BJ (cell line): ENCODE data around the gene ITPRIPL2. TPM values are rescaled to one million over a fixed set of nuclear protein-coding genes. Genes with fewer than 3 reads are reported as not detected.

Experiments used
- CTCF ChIA-PET: fragments of 350-600 bp; formaldehyde crosslinking; extraction: SDS; loops from one replicate; lab custom pipeline; 2021; ENCODE audit warnings: antibody characterized with exemption, inconsistent platforms; lab: Yijun Ruan, JAX
- POLR2A ChIA-PET: fragments of 300-600 bp; sonication (Branson Sonifier 250); formaldehyde crosslinking; extraction: SDS; loops from one replicate; lab custom pipeline; 2021; ENCODE audit warnings: antibody characterized with exemption; lab: Charles Lee
- DNase-seq: peaks from one replicate; pipeline ENCODE4 v3.0.0-alpha.2; 2011; ENCODE audit warnings: low read depth
- H3K27me3 ChIP-seq: 2 replicates; pipeline ENCODE4 v1.6.0; 2011; ENCODE audit warnings: low read length; ENCODE audit not compliant: control insufficient read depth, insufficient read depth
- H3K36me3 ChIP-seq: 2 replicates; pipeline ENCODE4 v1.5.1; 2011; ENCODE audit warnings: low read length; ENCODE audit not compliant: control insufficient read depth, insufficient read depth
- H3K4me3 ChIP-seq: 2 replicates; pipeline ENCODE4 v1.5.1; 2011; ENCODE audit warnings: low read depth, mild to moderate bottlenecking, control low read depth, low read length
- polyA plus RNA-seq: library from polyadenylated mRNA; depleted of rRNA; stranded (reverse); fragments of >200 nt; gene quantifications from 2 replicates; pipeline ENCODE4 v1.2.3, GENCODE V29; 2011
- TF ChIP-seq, protein P1 (sequence below): IDR thresholded peaks from 2 replicates; pipeline ENCODE4 v1.5.1; 2011; ENCODE audit warnings: low read depth, mild to moderate bottlenecking, control low read depth, inconsistent platforms, low read length, moderate library complexity; ENCODE audit not compliant: insufficient read depth

ITPRIPL2 gene
- polyA plus RNA-seq, 1 experiment, result 14.9 TPM

DNA sequence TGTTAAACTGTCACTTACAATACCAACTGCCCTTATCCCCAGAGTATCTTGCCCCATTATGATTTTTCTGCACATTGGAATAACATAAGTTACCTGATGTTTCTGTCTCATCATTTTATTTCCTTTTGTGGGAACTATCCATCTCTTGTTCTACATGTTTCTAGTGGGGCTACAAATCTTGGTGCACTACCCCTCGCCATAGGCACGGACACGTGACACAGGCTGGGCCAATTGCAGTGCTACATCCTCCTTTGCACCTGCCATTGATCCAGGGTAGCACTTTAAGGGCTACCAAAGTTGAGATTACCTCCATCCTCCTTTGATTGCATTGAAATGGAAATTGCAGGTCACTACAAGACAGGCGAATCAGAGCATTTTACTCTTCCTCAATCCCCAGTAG, 40.1 kb downstream of the ITPRIPL2 start:
- TF ChIP-seq, protein P1, sequence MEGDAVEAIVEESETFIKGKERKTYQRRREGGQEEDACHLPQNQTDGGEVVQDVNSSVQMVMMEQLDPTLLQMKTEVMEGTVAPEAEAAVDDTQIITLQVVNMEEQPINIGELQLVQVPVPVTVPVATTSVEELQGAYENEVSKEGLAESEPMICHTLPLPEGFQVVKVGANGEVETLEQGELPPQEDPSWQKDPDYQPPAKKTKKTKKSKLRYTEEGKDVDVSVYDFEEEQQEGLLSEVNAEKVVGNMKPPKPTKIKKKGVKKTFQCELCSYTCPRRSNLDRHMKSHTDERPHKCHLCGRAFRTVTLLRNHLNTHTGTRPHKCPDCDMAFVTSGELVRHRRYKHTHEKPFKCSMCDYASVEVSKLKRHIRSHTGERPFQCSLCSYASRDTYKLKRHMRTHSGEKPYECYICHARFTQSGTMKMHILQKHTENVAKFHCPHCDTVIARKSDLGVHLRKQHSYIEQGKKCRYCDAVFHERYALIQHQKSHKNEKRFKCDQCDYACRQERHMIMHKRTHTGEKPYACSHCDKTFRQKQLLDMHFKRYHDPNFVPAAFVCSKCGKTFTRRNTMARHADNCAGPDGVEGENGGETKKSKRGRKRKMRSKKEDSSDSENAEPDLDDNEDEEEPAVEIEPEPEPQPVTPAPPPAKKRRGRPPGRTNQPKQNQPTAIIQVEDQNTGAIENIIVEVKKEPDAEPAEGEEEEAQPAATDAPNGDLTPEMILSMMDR, result no peak

DNA sequence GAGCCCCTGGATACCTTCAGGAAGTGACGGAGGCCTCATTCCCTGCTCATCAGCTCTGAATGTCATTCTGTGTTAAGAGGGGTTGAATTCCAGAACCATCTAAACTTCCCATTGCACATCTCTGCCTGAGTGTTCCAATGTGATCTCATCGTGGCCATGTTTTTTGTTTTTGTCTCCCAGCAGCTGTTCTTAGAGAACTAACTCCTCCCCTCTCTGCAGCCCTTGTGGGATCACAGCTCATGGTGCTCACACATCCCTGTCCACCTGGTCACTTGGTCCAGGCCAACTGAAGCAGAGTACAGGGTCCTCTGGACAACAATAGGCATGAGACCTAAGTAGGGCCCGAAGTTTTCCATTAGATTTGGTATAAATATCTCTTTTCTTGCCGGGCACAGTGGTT, 48.3 kb downstream of the ITPRIPL2 start:
- POLR2A ChIA-PET, result no interaction called here
- Histone ChIP-seq H3K4me3 (no peak overlapping the region), H3K36me3 (no peaks in the 10 kb centered on the region), H3K27me3 (peaks cover 2% of the 10 kb centered on the region; the same call in 1 of the 2 replicates)
- DNase-seq, result no peak
- TF ChIP-seq, protein P1, result no peak
- CTCF ChIA-PET, result interaction anchor here (1.5 kb wide), 1 partner anchor 12 kb away, joined by 6 read pairs; no protein-coding TSS in a partner anchor

More for the DNA sequence above, 40.1 kb downstream of the ITPRIPL2 start:
- Histone ChIP-seq H3K27me3 (no peaks in the 10 kb centered on the region; the same call in none of the 2 replicates), H3K4me3 (no peak overlapping the region), H3K36me3 (no peaks in the 10 kb centered on the region)
- POLR2A ChIA-PET, result no interaction called here
- CTCF ChIA-PET, result no interaction called here
- DNase-seq, result no peak

DNA sequence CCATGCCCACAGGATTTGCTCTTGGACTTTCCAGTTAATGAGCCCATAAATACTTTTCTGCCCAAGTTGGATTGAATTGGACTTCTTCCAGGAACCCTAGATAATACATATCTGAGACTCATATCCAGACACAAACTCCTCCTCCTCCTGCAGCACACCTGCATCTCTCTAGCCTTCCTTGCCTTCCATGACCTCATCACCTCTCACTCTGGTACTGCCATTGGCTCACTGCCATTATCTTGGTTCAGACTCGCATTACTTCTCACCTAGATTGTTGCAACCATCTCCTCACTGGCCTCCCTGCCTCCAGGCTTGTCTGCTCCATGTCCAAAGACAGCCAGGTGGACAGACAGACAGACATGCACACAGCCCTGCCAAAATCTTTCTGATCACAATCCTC, 49.5 kb downstream of the ITPRIPL2 start:
- CTCF ChIA-PET, result interaction anchor here (0.6 to 2.0 kb wide), 2 partner anchors 14 to 16 kb away, joined by 3 to 5 read pairs; no protein-coding TSS in a partner anchor

GRCh38 chr16:19164285-19164684, 50.5 kb downstream of the ITPRIPL2 start:
- Histone ChIP-seq H3K36me3 (no peaks in the 10 kb centered on the region), H3K27me3 (peaks cover 10% of the 10 kb centered on the region), H3K4me3 (no peak overlapping the region)
- TF ChIP-seq, protein P1, result no peak
- ChIA-PET CTCF (interaction anchor here (2.0 kb wide), 1 partner anchor 13 kb away, joined by 5 read pairs; no protein-coding TSS in a partner anchor), POLR2A (no interaction called here)
- DNase-seq, result no peak

More for the DNA sequence above, 49.5 kb downstream of the ITPRIPL2 start:
- no peak for DNase-seq
- Histone ChIP-seq H3K27me3 (peaks cover 4% of the 10 kb centered on the region; the same call in 1 of the 2 replicates), H3K4me3 (no peak overlapping the region), H3K36me3 (no peaks in the 10 kb centered on the region)
- TF ChIP-seq, protein P1, result no peak
- POLR2A ChIA-PET, result no interaction called here

GRCh38 chr16:19165101-19165500, 51.3 kb downstream of the ITPRIPL2 start:
- Histone ChIP-seq H3K27me3 (peaks cover 12% of the 10 kb centered on the region), H3K36me3 (no peaks in the 10 kb centered on the region), H3K4me3 (no peak overlapping the region)
- DNase-seq, result no peak
- POLR2A ChIA-PET, result no interaction called here
- CTCF ChIA-PET, result interaction anchor here (0.6 to 2.0 kb wide), 3 partner anchors 12 to 91 kb away, joined by 3 to 5 read pairs (median 4); no protein-coding TSS in a partner anchor
- TF ChIP-seq, protein P1, result no peak
